Measurements from ENCODE around the gene EEA1. TPM values are rescaled to one million over a fixed set of nuclear protein-coding genes. Genes with fewer than 3 reads are reported as not detected.

EEA1 gene
- total and polyA plus RNA-seq, 10 of the 15 experiments (the other 5 are each of a cell fraction or from before 2014, with no cell fraction given), result 5.5 to 40.3 (median 13.5) TPM

DNA sequence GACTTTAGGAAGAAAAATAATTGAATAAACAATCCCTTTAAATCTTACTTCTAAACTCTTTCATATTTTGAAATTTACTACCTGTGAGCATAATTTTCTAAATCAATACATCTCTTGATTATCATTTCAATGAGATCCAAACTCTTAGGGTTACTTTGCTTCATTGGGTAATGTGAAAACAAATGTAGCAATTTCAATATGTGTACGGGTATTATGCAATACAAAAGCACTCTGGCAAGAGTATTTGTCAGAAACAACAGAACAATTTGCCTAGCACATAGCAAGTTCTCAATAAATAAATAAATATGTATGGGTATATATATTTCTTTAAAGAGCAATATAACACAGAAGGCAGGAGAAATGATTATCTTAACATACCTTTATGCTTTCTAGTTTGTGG, 149.2 kb downstream of the EEA1 start:
- H3K4me3 ChIP-seq, result no peak overlapping the region
- POLR2A ChIA-PET, result no interaction called here
- peaks cover 2% of the 10 kb centered on the region; the same call in 1 of the 2 replicates for H3K4me1 ChIP-seq (ENCODE audit: control insufficient read depth, insufficient read depth, low read length)
- H3K27me3 ChIP-seq (replicated peaks in 1 of 2; ENCODE audit: control insufficient read depth in 2 of 2, insufficient read depth in 2 of 2, low read length in 1 of 2), result no peaks in the 10 kb centered on the region
- H3K9ac ChIP-seq (ENCODE audit: control insufficient read depth, insufficient read depth, low read length), result no peak overlapping the region
- 35% methylated on average over 1 of the region's 1 CpG for WGBS (ENCODE audit: insufficient coverage, insufficient replicate concordance, low lambda C conversion rate, missing lambda C conversion rate)
- no peak for ATAC-seq
- H3K36me3 ChIP-seq (ENCODE audit: control insufficient read depth in 2 of 2, insufficient read depth in 2 of 2, low read length in 1 of 2), result peaks cover 2 to 22% of the 10 kb centered on the region in 2 experiments; a peak in 3 of 4 replicates
- H2AFZ ChIP-seq (ENCODE audit: control insufficient read depth, low read depth, low read length), result no peak overlapping the region
- DNase-seq (ENCODE audit: low read depth, low spot score), result no peak
- CTCF ChIA-PET, result no interaction called here
- no peak overlapping the region for H3K4me2 ChIP-seq (ENCODE audit: control insufficient read depth, insufficient read depth)
- RAD21 ChIA-PET (ENCODE audit: unreplicated experiment), result no interaction called here
- H3K27ac ChIP-seq (ENCODE audit: control insufficient read depth, insufficient read depth), result no peak overlapping the region
- no TSS peak for BruUV-seq (replicated peaks)
- peak; percentile 38 for FAIRE-seq
- H3K9me3 ChIP-seq (replicated peaks; ENCODE audit: control insufficient read depth, insufficient read depth, low read length), result no peaks in the 10 kb centered on the region
- in situ Hi-C loops (cut with MboI) (loop anchor here (5.0 to 10.0 kb wide), 2 partner anchors 627 to 1315 kb away; no protein-coding TSS in a partner anchor), intact Hi-C loops (cut with micrococcal nuclease; ENCODE audit: unreplicated experiment) (no loop called here)
- no peak for TF ChIP-seq BCL11A (IDR thresholded peaks at IDR 0.05; ENCODE audit: low read depth, low read length)
- no peak for TF ChIP-seq STAT1 (conservative IDR thresholded peaks at IDR 0.05)
- TF ChIP-seq, protein P1, sequence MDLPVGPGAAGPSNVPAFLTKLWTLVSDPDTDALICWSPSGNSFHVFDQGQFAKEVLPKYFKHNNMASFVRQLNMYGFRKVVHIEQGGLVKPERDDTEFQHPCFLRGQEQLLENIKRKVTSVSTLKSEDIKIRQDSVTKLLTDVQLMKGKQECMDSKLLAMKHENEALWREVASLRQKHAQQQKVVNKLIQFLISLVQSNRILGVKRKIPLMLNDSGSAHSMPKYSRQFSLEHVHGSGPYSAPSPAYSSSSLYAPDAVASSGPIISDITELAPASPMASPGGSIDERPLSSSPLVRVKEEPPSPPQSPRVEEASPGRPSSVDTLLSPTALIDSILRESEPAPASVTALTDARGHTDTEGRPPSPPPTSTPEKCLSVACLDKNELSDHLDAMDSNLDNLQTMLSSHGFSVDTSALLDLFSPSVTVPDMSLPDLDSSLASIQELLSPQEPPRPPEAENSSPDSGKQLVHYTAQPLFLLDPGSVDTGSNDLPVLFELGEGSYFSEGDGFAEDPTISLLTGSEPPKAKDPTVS (IDR thresholded peaks at IDR 0.05; ENCODE audit: low read depth, low read length), result no peak
- TF ChIP-seq SMARCA5 (IDR thresholded peaks at IDR 0.05), result no peak
- TF ChIP-seq TBL1XR1 (IDR thresholded peaks at IDR 0.05; ENCODE audit: low read depth, low read length), result no peak
- TF ChIP-seq, protein P2, sequence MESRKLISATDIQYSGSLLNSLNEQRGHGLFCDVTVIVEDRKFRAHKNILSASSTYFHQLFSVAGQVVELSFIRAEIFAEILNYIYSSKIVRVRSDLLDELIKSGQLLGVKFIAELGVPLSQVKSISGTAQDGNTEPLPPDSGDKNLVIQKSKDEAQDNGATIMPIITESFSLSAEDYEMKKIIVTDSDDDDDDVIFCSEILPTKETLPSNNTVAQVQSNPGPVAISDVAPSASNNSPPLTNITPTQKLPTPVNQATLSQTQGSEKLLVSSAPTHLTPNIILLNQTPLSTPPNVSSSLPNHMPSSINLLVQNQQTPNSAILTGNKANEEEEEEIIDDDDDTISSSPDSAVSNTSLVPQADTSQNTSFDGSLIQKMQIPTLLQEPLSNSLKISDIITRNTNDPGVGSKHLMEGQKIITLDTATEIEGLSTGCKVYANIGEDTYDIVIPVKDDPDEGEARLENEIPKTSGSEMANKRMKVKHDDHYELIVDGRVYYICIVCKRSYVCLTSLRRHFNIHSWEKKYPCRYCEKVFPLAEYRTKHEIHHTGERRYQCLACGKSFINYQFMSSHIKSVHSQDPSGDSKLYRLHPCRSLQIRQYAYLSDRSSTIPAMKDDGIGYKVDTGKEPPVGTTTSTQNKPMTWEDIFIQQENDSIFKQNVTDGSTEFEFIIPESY (IDR thresholded peaks at IDR 0.05), result no peak
- no peak for TF ChIP-seq EZH2 (IDR thresholded peaks at IDR 0.05; ENCODE audit: borderline replicate concordance, control insufficient read depth, low read depth, low read length)
- no peaks in the 10 kb centered on the region for H3K79me2 ChIP-seq (ENCODE audit: control insufficient read depth, insufficient read depth, low read length)
- SMC1A ChIA-PET (ENCODE audit: uncharacterized antibody, unreplicated experiment), result no interaction called here
- H4K20me1 ChIP-seq (ENCODE audit: control insufficient read depth, insufficient read depth), result no peaks in the 10 kb centered on the region
